LNCaP clone FGC (cell line): ENCODE results near the gene PLEKHO2.

Experiments
- DNase-seq: peaks from one replicate; pipeline ENCODE4 v3.0.0-alpha.2; 2011; ENCODE audit warnings: low read depth
- H3K4me3 ChIP-seq: 2 replicates; pipeline ENCODE4 v1.5.1; 2011; ENCODE audit warnings: mild to moderate bottlenecking, low read depth, low read length, control low read depth
- TF ChIP-seq, protein P1 (sequence below): IDR thresholded peaks from 2 replicates; pipeline ENCODE4 v1.5.1; 2012; ENCODE audit warnings: mild to moderate bottlenecking; ENCODE audit not compliant: control insufficient read depth, insufficient read depth; ENCODE audit errors: extremely low read depth

The PLEKHO2 gene

GRCh38 chr15:64836023-64836536 lies 5.6 kb upstream of the PLEKHO2 start:
- no peak for DNase-seq
- no peak overlapping the region for H3K4me3 ChIP-seq
- TF ChIP-seq, protein P1, sequence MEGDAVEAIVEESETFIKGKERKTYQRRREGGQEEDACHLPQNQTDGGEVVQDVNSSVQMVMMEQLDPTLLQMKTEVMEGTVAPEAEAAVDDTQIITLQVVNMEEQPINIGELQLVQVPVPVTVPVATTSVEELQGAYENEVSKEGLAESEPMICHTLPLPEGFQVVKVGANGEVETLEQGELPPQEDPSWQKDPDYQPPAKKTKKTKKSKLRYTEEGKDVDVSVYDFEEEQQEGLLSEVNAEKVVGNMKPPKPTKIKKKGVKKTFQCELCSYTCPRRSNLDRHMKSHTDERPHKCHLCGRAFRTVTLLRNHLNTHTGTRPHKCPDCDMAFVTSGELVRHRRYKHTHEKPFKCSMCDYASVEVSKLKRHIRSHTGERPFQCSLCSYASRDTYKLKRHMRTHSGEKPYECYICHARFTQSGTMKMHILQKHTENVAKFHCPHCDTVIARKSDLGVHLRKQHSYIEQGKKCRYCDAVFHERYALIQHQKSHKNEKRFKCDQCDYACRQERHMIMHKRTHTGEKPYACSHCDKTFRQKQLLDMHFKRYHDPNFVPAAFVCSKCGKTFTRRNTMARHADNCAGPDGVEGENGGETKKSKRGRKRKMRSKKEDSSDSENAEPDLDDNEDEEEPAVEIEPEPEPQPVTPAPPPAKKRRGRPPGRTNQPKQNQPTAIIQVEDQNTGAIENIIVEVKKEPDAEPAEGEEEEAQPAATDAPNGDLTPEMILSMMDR: no peak

DNA sequence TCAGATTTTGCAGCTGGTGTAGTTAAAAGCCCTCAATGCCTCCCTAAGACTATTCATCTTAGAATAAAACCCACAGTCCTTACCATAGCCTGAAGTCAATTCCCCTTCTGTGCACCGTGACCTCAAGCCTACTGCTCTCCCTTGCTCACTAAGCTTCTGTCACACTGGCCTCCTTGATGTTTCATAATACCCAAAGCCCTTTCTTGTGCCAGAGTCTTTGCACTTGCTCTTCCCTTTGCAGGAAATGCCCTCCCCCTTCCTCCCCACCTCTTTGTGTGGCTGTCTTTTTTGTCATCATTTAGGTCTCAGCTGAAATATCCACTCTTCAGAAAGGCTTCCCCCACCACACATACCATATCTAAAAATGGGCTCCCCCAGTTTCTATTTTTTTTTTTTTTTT lies 4.2 kb upstream of the PLEKHO2 start:
- H3K4me3 ChIP-seq: no peak overlapping the region
- DNase-seq: no peak
- TF ChIP-seq, protein P1: no peak

GRCh38 chr15:64841060-64841343 lies 713 bp upstream of the PLEKHO2 start:
- TF ChIP-seq, protein P1: no peak
- no peak for DNase-seq
- H3K4me3 ChIP-seq: peak overlapping the region; percentile 67

- peak overlapping the region; percentile 67 for H3K4me3 ChIP-seq
- TF ChIP-seq, protein P1: no peak
- no peak for DNase-seq
Observed at GRCh38 chr15:64842096-64842939, 603 bp downstream of the PLEKHO2 start.

GRCh38 chr15:64842986-64843561 lies 1.4 kb downstream of the PLEKHO2 start:
- TF ChIP-seq, protein P1: no peak
- H3K4me3 ChIP-seq: no peak overlapping the region
- DNase-seq: no peak

- no peak overlapping the region for H3K4me3 ChIP-seq
- TF ChIP-seq, protein P1: no peak
- DNase-seq: no peak
Observed at GRCh38 chr15:64843991-64844390, 2.3 kb downstream of the PLEKHO2 start.
